Measurements from ENCODE around the gene ASTL.

- TF ChIP-seq CTCF (conservative IDR thresholded peaks at IDR 0.05) (no peak), ZFX (IDR thresholded peaks at IDR 0.05) (no peak)
These were observed 752 bp downstream of the ASTL start for GRCh38 chr2:96137321-96138178.
